ENCODE measurements around the gene EWSR1.
"Not testable (repeated sequence)": the region's sequence is repeated elsewhere in the genome, so short reads cannot be mapped to it uniquely, and the experiment has no call there.

The EWSR1 gene

GRCh38 chr22:29339381-29340235 lies 71.5 kb downstream of the EWSR1 start:
- no peak for DNase-seq

- no peak for DNase-seq
Measured at GRCh38 chr22:29340566-29340965, 72.5 kb downstream of the EWSR1 start.

- DNase-seq = no peak
Measured at GRCh38 chr22:29341056-29341848, 73.2 kb downstream of the EWSR1 start.

GRCh38 chr22:29341849-29342127 lies 73.7 kb downstream of the EWSR1 start:
- DNase-seq = no peak

- DNase-seq = no peak
Measured at GRCh38 chr22:29342177-29342576, 74.1 kb downstream of the EWSR1 start.

- DNase-seq = no peak
Measured at GRCh38 chr22:29342577-29343312, 74.7 kb downstream of the EWSR1 start.

- DNase-seq = peak; percentile 52
Measured at GRCh38 chr22:29343313-29343805, 75.3 kb downstream of the EWSR1 start.

GRCh38 chr22:29344137-29344536 lies 76.1 kb downstream of the EWSR1 start:
- peak; percentile 91 for DNase-seq

- DNase-seq = not testable (repeated sequence)
Measured at GRCh38 chr22:29344889-29345288, 76.8 kb downstream of the EWSR1 start.

GRCh38 chr22:29345932-29346331 lies 77.9 kb downstream of the EWSR1 start:
- no peak for DNase-seq

GRCh38 chr22:29346659-29347058 lies 78.6 kb downstream of the EWSR1 start:
- DNase-seq = no peak

GRCh38 chr22:29348041-29348440 lies 80.0 kb downstream of the EWSR1 start:
- no peak for DNase-seq

GRCh38 chr22:29348956-29349355 lies 80.9 kb downstream of the EWSR1 start:
- DNase-seq = no peak
